BJ (cell line): ENCODE data around the gene ERBB4. TPM values are rescaled to one million over a fixed set of nuclear protein-coding genes. Genes with fewer than 3 reads are reported as not detected.

Source experiments
- CTCF ChIA-PET: fragments of 350-600 bp; formaldehyde crosslinking; extraction: SDS; loops from one replicate; lab custom pipeline; 2021; ENCODE audit warnings: antibody characterized with exemption, inconsistent platforms; lab: Yijun Ruan, JAX
- POLR2A ChIA-PET: fragments of 300-600 bp; sonication (Branson Sonifier 250); formaldehyde crosslinking; extraction: SDS; loops from one replicate; lab custom pipeline; 2021; ENCODE audit warnings: antibody characterized with exemption; lab: Charles Lee
- DNase-seq: peaks from one replicate; pipeline ENCODE4 v3.0.0-alpha.2; 2011; ENCODE audit warnings: low read depth
- H3K27me3 ChIP-seq: 2 replicates; pipeline ENCODE4 v1.6.0; 2011; ENCODE audit warnings: low read length; ENCODE audit not compliant: control insufficient read depth, insufficient read depth
- H3K36me3 ChIP-seq: 2 replicates; pipeline ENCODE4 v1.5.1; 2011; ENCODE audit warnings: low read length; ENCODE audit not compliant: control insufficient read depth, insufficient read depth
- H3K4me3 ChIP-seq: 2 replicates; pipeline ENCODE4 v1.5.1; 2011; ENCODE audit warnings: low read depth, mild to moderate bottlenecking, control low read depth, low read length
- CTCF ChIP-seq: IDR thresholded peaks from 2 replicates; pipeline ENCODE4 v1.5.1; 2011; ENCODE audit warnings: low read depth, mild to moderate bottlenecking, control low read depth, inconsistent platforms, low read length, moderate library complexity; ENCODE audit not compliant: insufficient read depth
- polyA plus RNA-seq: library from polyadenylated mRNA; depleted of rRNA; stranded (reverse); fragments of >200 nt; gene quantifications from 2 replicates; pipeline ENCODE4 v1.2.3, GENCODE V29; 2011

The ERBB4 gene
- polyA plus RNA-seq, 1 experiment, result not detected

- ChIA-PET POLR2A (no interaction called here), CTCF (no interaction called here)
- DNase-seq, result no peak
- no peak for TF ChIP-seq CTCF
- no peaks in the 10 kb centered on the region for H3K27me3 ChIP-seq
- H3K4me3 ChIP-seq, result no peak overlapping the region
- no peaks in the 10 kb centered on the region for H3K36me3 ChIP-seq
Measured at GRCh38 chr2:212099658-212100057, 438.9 kb downstream of the ERBB4 start.

DNA sequence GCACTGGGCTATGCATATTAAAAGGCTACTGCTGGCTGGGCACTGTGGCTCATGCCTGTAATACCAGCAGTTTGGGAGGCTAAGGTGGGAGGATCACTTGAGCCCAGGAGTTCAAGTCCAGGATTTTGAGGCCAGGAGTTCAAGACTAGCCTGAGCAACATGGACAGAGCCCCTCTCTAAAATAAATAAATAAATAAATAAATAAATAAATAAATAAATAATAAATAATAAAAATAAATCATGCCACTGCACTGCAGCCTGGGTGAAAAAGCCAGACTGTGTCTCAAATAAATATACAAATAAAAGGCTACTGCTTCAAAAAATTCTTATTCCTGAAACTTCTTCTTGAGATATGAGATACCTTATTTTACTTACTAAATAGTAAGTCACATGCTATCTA is 439.6 kb downstream of the ERBB4 start:
- TF ChIP-seq CTCF, result no peak
- no peak for DNase-seq
- H3K27me3 ChIP-seq, result no peaks in the 10 kb centered on the region
- CTCF ChIA-PET, result no interaction called here
- POLR2A ChIA-PET, result no interaction called here
- no peaks in the 10 kb centered on the region for H3K36me3 ChIP-seq
- no peak overlapping the region for H3K4me3 ChIP-seq

DNA sequence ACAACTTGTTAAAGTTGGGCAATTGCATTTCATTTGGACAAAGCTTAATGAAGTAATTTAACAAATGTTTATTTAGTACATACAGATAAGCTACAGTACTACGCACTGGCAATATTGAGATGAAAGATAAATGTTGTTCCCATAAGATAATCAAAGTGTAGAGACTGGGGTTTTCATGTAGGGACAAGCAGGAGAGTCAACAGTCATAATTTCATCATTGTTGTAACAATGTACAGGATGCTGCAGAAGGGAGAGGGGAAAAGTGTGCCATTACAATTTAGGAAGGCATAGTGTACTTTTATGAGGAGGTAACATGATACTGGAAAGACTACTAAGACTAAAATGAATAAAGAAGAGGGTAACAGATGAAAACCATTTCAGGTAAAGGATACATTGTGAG is 441.6 kb downstream of the ERBB4 start:
- ChIA-PET CTCF (no interaction called here), POLR2A (no interaction called here)
- no peaks in the 10 kb centered on the region for H3K27me3 ChIP-seq
- H3K4me3 ChIP-seq, result no peak overlapping the region
- no peak for DNase-seq
- TF ChIP-seq CTCF, result no peak
- H3K36me3 ChIP-seq, result no peaks in the 10 kb centered on the region

GRCh38 chr2:212089873-212090272 is 448.7 kb downstream of the ERBB4 start:
- POLR2A ChIA-PET, result no interaction called here
- no peak for TF ChIP-seq CTCF
- H3K27me3 ChIP-seq, result no peaks in the 10 kb centered on the region
- no peak for DNase-seq
- CTCF ChIA-PET, result no interaction called here
- H3K4me3 ChIP-seq, result no peak overlapping the region
- H3K36me3 ChIP-seq, result no peaks in the 10 kb centered on the region

DNA sequence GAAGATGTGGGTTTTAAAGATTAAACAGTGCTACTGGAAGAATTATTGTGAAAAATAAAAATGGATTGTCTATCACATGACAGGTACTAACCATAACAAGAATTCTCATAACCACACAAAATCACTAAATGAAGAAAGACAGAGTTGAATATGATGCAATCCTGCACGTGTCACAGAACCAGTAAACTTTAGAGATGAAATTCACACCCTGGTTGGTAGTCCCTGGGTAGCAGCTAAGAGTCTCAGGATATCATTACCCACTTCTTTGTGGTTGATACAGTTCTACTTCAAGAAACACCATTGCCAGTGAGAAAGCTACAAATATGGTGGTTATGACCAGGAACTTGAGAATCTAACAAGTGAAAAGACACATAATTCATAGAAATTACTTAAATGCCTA is 450.2 kb downstream of the ERBB4 start:
- Histone ChIP-seq H3K4me3 (no peak overlapping the region), H3K36me3 (no peaks in the 10 kb centered on the region), H3K27me3 (no peaks in the 10 kb centered on the region)
- TF ChIP-seq CTCF, result no peak
- no peak for DNase-seq
- POLR2A ChIA-PET, result no interaction called here
- CTCF ChIA-PET, result no interaction called here
